ENCODE measurements around the gene HTATSF1.

The HTATSF1 gene, protein sequence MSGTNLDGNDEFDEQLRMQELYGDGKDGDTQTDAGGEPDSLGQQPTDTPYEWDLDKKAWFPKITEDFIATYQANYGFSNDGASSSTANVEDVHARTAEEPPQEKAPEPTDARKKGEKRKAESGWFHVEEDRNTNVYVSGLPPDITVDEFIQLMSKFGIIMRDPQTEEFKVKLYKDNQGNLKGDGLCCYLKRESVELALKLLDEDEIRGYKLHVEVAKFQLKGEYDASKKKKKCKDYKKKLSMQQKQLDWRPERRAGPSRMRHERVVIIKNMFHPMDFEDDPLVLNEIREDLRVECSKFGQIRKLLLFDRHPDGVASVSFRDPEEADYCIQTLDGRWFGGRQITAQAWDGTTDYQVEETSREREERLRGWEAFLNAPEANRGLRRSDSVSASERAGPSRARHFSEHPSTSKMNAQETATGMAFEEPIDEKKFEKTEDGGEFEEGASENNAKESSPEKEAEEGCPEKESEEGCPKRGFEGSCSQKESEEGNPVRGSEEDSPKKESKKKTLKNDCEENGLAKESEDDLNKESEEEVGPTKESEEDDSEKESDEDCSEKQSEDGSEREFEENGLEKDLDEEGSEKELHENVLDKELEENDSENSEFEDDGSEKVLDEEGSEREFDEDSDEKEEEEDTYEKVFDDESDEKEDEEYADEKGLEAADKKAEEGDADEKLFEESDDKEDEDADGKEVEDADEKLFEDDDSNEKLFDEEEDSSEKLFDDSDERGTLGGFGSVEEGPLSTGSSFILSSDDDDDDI

DNA sequence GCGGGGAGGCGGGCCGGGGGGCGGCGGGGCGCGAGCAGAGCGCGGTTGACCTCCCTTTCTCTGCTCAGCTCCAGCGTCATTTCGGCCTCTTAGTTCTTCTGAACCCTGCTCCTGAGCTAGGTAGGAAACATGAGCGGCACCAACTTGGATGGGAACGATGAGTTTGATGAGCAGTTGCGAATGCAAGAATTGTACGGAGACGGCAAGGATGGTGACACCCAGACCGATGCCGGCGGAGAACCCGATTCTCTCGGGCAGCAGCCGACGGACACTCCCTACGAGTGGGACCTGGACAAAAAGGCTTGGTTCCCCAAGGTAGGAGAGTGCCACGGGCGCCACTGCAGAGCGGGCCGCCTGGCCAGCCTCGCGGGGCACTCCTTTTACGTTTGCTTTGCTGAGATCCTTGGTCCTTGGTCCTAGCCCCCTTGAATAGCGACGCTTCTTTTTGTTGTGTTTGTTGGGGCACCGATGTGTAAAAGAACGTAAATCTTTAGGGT is at the start of gene HTATSF1:
HTATSF1 (plus strand) TSS at position 37 of the 497 bp plus-strand sequence; CDS start at position 130, 93 bp downstream.
- in situ Hi-C loops (cut with MboI; ENCODE audit: low pct_unique_long_range_greater_than_20kb, low sequenced_read_pairs), result no loop called here
- DNase-seq, result peak; percentile 59

DNA sequence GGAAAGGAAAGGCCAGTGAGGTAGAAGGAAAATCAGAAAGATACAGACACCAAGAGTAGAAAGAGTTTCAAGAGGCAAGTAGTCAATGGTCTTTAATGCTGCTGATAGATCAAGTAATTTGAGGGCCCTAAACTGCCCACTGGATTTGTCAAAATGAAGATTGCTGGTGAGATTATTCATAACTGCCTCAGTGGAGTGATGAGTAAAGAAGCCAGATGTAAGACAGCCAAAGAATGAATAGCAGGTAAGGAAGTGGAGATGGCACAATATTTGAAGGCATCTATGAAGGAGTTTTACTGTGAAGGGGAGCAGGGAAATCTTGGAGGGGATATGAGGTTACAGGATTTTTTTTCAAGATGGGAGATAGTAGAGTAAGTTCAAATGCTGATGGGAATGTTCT is 49.4 kb upstream of the HTATSF1 start:
- in situ Hi-C loops (cut with MboI; ENCODE audit: low pct_unique_long_range_greater_than_20kb, low sequenced_read_pairs), result no loop called here
- no peak for DNase-seq

DNA sequence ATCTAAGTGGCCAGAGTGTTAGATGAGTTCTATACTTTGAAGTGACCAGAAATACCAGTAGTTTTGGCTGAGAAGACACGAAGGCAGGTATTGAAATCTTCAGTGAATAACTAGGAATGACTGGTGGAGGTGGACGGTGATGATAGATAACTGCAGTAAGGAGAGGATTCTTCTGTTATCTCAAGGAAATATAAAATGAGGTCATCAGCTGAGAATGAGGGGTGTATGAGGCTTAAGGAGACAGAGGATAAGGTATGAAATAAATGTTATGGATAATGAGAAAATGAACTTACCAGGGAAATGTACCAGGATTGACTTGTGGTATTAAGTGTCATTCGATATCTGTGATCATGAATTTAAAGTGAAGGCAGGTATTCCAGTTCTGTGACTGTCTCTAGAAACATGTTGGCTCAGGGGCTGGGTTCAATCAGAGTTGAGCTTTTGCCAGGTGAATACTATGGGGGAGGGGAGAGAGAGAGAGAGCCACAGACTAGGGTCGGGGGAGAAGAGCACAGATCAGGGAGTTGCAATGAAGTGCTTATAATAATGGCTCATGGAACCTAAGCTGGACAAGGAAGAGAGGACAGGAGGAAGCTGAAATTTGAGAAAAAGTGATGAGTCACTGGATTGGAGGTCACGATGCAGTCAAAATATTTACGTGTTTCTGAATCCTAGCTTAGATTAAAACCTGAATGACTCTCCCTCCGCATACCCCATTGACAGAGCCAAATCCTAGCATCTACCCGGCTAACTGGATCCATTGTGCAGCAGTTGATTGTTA is 47.2 kb upstream of the HTATSF1 start:
- DNase-seq, result no peak
- in situ Hi-C loops (cut with MboI; ENCODE audit: low pct_unique_long_range_greater_than_20kb, low sequenced_read_pairs), result no loop called here

DNA sequence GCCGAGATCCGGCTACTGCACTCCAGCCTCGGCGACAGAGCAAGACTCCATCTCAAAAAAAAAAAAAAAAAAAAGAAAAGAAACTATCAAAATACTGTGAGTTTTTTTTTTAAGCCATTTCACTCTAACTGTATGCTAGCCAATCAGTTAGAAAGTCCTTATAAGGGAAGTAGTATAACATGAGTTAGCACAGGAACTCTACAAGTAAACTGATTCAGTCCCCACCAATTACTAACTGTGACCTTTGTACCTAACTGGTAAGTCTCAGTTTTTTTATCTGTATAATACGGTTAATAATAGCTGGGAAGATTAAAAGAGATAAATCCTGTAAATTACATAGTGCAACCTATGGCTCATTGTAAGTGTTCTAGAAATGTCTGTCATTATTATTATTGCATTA is 44.8 kb upstream of the HTATSF1 start:
- in situ Hi-C loops (cut with MboI; ENCODE audit: low pct_unique_long_range_greater_than_20kb, low sequenced_read_pairs), result no loop called here
- DNase-seq, result no peak

DNA sequence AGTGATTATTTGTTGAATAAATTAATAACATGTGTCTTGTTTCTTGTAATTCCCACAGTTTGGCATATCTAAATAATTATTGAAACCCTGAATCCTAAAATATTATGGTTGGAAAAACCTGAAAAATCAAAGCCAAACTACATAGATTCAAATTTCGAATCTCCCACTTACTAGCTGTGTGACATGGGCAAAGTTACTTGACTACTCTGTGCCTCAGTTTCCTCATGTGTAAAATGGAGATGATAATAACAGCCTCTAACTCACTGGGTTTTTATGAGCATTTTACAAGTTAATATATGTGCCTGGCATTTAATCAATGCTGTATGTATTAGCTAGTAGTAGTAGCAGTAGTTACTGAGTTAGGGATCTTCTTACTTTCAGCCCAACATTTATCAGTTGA is 44.3 kb upstream of the HTATSF1 start:
- DNase-seq, result no peak
- in situ Hi-C loops (cut with MboI; ENCODE audit: low pct_unique_long_range_greater_than_20kb, low sequenced_read_pairs), result no loop called here

DNA sequence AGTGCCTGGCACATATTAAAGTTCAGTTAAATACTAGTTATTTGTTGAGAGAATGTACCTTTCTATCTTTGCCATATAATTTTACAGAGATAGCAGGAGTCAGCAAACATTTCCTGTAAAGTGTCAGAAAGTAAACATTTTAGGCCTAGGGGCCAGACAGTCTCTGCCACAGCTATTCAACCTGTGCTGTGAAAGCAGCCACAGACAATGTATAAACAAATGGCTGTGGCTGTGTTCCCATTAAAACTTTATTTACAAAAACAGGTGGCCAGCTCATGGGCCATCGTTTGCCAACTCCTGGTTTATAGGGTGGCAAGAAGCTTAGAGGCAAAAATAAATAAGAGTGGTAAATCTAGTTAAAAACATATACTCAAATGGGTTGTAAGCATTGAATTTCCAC is 43.6 kb upstream of the HTATSF1 start:
- in situ Hi-C loops (cut with MboI; ENCODE audit: low pct_unique_long_range_greater_than_20kb, low sequenced_read_pairs), result no loop called here

DNA sequence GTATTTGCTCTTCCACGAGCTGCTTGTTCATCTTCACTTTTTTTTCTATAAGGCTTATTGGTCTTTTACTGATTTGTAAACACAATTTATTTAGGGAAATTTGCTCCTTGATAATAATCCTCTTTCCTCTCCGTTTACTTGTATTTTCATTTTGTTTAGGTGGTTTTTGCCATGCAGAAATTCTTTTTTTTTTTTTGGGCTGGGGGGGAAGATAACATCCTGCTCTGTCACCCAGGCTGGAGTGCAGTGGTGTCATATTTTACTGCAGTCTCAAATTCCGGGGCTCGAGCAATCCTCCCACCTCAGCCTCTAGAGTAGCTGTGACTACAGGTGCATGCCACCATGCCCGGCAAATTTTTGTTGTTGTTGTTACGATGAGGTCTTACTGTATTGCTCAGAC is 41.3 kb upstream of the HTATSF1 start:
- no peak for DNase-seq
- in situ Hi-C loops (cut with MboI; ENCODE audit: low pct_unique_long_range_greater_than_20kb, low sequenced_read_pairs), result no loop called here

More for the DNA sequence above, 43.6 kb upstream of the HTATSF1 start:
- no peak for DNase-seq

DNA sequence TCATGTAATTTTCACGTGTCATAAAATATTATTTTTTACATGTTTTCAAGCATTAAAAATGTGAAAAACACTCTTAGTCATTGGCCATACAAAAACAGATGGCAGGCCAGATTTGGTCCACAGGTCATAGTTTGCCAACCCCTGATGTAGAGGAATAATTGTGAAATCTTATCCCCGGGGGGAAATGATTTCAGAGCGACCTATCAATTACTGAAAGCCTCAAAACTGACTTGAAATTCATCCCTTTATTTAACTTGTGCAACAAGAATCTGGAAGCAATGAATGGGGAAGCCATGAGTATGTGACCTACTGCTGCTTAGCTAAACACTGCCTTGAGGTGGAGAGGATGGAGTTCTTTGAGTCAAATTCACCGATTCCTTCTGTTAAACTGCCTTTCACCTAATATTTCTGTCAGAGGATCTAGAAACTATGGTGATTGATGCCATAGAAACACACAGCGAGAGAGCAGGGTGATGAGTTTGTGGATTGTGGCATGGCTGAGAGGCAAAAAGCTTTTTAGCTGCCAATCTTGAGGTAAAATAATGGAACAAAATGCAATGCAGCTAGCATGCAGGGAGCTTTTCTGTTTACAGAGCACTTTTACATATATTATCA is 40.0 kb upstream of the HTATSF1 start:
- in situ Hi-C loops (cut with MboI; ENCODE audit: low pct_unique_long_range_greater_than_20kb, low sequenced_read_pairs), result no loop called here
- no peak for DNase-seq

DNA sequence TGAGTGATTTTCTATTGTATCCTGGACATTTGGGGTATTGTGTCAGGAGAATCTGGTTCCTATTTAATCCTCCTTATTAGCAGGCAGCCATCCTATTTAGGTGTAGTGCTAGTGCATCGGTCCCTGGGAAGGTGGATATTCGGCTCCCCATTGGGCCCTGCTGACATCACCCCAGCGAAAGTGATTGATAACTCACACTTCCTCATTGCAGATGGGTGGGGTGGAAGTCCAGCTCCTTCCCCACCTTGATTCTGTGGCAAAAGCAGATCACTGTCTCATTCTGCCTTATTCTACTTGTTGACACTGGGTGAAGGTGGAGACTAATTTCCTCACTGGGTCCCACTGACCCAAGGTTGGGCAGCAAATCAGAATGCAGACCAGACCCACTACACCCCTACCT is 32.8 kb upstream of the HTATSF1 start:
- in situ Hi-C loops (cut with MboI; ENCODE audit: low pct_unique_long_range_greater_than_20kb, low sequenced_read_pairs), result no loop called here
- DNase-seq, result no peak

DNA sequence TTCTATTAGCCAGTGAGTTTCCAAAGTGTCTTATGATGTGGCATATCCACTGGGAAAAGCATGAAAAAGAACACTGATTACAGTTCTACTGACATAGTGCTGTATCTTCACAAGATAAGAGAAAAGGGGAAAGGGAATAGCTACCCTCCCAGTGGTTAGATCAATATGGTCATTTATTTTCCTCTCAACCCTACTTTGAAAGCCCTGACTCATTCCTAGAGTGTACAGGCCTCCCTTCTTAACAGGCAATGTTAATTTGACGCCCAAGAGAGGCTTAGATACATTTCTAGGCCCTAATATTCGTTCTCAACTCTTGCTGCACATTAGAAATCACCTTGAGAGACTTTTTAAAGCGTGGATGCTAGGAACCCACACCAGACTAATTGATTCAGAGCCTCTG is 30.1 kb upstream of the HTATSF1 start:
- in situ Hi-C loops (cut with MboI; ENCODE audit: low pct_unique_long_range_greater_than_20kb, low sequenced_read_pairs), result no loop called here
- DNase-seq, result no peak

DNA sequence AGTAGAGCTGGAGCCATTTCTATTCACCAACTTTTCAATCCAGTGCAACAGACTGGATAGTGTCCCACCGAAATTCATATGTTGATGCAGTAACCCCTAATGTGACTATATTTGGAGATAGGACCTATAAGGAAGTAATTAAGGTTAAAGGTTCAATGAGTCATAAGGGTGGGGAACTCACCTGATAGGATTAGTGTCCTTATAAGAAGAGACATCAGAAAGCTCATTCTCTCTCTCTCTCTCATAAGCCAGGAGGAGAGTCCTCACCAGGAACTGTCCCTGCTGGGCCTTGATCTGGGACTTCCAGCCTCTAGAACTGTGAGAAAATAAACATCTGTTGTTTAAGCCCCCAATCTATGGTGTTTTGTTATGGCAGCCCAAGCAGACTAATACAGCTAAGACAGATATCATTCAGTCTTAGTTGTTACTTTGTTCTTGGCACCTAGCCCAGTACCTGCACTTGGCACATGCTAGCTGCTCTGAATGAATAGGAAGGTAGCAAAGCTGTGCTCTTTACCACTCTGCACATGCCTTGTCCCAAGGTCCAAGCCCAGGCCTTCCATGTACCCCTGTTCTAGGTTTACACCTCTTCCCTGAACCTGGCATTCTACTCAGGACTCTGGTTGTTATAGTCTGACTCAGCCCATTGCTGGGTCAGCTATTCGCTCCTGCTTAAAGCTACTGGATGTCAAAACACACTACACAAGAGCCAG is 28.8 kb upstream of the HTATSF1 start:
- in situ Hi-C loops (cut with MboI; ENCODE audit: low pct_unique_long_range_greater_than_20kb, low sequenced_read_pairs), result no loop called here
- DNase-seq, result no peak

DNA sequence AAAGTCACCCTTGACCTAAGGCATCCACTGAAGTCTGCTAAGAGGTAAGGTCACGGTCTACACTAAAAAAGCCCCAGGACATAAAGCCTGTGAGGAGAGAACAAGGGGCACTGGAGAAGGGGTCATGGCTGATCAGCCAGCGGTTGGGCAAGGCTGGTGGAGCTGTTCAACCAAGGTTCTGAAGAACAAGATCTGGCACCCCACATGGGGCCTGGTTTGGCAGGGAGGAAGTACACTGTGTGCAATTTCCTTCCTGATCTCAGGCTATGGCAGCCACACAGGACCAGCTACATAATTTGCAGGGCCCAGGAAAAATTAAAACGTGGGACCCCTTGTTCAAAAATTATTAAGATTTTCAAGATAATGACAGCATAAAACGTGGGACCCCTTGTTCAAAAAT is 23.7 kb upstream of the HTATSF1 start:
- in situ Hi-C loops (cut with MboI; ENCODE audit: low pct_unique_long_range_greater_than_20kb, low sequenced_read_pairs), result no loop called here
- no peak for DNase-seq

DNA sequence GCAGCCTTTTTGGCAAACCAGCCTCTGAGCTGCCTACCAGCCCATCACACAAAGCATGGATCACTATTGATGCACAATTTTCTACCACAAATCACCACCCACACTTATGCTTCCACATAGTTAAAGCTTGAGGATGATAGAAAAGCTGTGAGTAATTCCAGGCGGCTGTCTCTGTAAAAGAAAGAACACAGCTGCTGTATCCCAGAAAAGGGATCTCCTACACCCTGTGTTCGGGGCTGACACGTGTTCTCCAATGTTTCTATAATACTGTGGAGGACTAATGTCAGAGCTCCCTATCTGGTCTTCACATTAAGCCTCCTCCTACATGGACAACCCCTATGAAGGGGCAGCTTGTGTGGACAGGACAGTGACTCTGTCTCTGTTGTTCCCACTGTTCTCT is 22.2 kb upstream of the HTATSF1 start:
- in situ Hi-C loops (cut with MboI; ENCODE audit: low pct_unique_long_range_greater_than_20kb, low sequenced_read_pairs), result no loop called here
- no peak for DNase-seq

DNA sequence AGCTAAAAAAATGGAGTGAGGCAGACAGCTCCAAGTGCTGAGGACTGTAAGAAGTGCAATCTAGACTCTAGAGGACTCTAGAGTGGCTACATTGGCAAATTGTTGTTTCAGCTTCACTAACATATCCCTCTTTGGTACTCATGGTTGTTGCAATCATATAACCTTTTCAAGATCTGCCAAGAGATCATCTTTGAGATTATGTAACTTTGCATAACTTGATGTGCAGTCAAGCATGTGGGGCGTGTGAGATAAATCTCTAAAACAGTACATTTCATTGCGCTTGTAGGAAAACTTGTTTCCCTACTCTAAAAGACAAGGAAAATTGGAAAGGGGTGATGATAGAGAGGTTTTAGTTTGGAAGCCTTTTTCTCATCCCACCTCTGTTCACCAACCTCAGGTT is 20.9 kb upstream of the HTATSF1 start:
- no peak for DNase-seq
- in situ Hi-C loops (cut with MboI; ENCODE audit: low pct_unique_long_range_greater_than_20kb, low sequenced_read_pairs), result no loop called here

DNA sequence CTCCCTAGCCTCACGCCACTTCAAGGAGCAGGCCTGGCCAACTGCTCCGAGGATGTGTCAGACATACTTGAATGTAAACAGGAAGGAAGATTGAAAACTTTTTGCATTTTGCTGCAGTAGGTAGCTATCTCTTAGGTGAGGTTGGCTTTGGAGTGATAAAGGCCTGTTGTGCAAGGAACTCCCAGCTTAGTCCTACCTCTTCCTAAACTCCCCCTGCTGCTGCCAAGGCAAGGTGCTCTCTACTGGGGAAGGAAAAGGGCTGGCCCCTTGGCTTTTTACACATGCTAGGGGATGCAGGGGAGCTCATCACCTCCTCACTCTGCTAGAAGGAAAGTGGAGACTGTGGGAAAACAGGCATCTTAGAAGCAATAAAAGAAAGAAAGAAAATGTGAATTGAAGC is 20.4 kb upstream of the HTATSF1 start:
- DNase-seq, result no peak
- in situ Hi-C loops (cut with MboI; ENCODE audit: low pct_unique_long_range_greater_than_20kb, low sequenced_read_pairs), result no loop called here

DNA sequence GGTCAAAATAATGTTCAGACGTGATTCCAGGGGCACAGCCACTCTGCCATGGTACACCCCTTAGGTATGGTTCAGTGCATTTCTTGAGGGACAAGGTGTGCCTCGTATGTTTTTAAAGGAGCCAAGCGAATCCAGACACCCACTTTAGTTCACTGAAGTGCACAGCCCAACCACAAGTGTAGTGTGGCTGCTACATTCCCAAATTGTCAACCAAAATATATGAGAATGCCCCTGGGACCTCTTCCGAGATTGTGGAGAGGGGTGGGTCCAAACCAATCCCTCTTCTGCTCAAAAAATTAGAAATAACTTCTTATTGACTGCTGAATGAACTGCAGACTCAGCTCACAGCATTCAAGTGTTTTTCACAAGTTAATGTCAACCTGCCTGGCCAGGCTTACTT is 17.0 kb upstream of the HTATSF1 start:
- no peak for DNase-seq

DNA sequence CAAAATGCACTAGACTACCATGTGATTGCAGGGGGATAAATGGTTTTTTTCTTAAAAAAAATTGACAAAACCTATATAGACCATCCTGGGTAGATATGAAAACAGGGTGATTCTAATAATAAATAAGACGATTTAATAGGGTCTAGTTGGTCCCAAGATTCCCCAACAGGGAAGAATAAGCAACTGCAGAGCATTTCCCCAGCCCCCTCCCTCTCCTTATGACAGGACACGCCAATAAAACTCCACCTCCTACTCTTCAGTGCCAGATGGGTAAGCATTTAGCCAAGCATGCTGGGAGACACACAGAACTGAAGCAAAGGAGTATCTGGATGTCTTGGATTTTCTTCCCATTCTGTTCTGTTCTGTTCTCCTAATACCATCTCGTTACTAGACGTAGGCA is 9.7 kb upstream of the HTATSF1 start, which contains the start of gene BRS3:
BRS3 (plus strand) TSS at position 301 of the 400 bp plus-strand sequence. CDS start 168 bp downstream, outside the sequence.
- no peak for DNase-seq
- in situ Hi-C loops (cut with MboI; ENCODE audit: low pct_unique_long_range_greater_than_20kb, low sequenced_read_pairs), result no loop called here

More for the DNA sequence above, 17.0 kb upstream of the HTATSF1 start:
- in situ Hi-C loops (cut with MboI; ENCODE audit: low pct_unique_long_range_greater_than_20kb, low sequenced_read_pairs), result no loop called here

DNA sequence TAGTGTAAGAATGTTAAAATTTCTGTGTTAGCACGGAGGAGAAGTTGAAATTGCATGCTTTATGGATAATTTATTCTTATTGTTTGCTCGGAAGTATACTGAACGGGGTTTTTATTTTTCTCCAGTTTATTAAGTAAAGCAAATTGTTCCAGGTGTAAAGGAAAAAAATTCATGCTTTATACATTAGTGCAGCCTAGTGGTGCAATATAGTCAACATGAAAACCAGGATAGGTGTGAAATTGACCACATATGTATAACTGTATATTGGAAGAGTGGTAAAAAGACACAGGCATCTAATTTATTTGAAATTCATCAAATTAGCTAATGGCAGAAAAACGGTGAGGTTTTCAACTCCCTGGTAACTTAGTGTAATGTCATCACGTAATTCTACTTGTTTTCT is 8.7 kb upstream of the HTATSF1 start:
- no peak for DNase-seq
- in situ Hi-C loops (cut with MboI; ENCODE audit: low pct_unique_long_range_greater_than_20kb, low sequenced_read_pairs), result no loop called here

DNA sequence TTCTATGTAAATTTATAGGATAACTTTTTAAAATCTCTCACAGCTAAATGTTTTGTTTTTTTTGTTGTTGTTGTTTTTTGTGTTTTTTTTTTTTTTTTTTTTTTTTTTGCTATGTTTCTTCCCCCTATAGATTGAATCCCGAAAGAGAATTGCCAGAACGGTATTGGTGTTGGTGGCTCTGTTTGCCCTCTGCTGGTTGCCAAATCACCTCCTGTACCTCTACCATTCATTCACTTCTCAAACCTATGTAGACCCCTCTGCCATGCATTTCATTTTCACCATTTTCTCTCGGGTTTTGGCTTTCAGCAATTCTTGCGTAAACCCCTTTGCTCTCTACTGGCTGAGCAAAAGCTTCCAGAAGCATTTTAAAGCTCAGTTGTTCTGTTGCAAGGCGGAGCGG is 5.6 kb upstream of the HTATSF1 start:
- no peak for DNase-seq
- in situ Hi-C loops (cut with MboI; ENCODE audit: low pct_unique_long_range_greater_than_20kb, low sequenced_read_pairs), result no loop called here
